HG03565 (cell line): ENCODE measurements around the gene CMTM3.
"Not testable (repeated sequence)": the region's sequence is repeated elsewhere in the genome, so short reads cannot be mapped to it uniquely, and the experiment has no call there.

Source experiments
- ATAC-seq: cut with Tn5 transposase; IDR thresholded peaks from one replicate; pipeline ENCODE4 v1.9.1; 2021; ENCODE audit warnings: mild to moderate bottlenecking, moderate library complexity; ENCODE audit not compliant: unreplicated experiment

The CMTM3 gene

GRCh38 chr16:66604376-66605176, at the start of gene CMTM3:
Gene CMTM3, plus strand, starts transcription at chr16:66604704. Its CDS starts 102 bp downstream, at chr16:66604806.
- no peak for ATAC-seq

GRCh38 chr16:66560107-66560506, 44.4 kb upstream of the CMTM3 start:
- no peak for ATAC-seq

GRCh38 chr16:66561381-66562080, 43.0 kb upstream of the CMTM3 start:
- ATAC-seq: no peak

- no peak for ATAC-seq
Observed at GRCh38 chr16:66562409-66562808, 42.1 kb upstream of the CMTM3 start.

- no peak for ATAC-seq
Observed at GRCh38 chr16:66562986-66563385, 41.5 kb upstream of the CMTM3 start.

- no peak for ATAC-seq
Observed at GRCh38 chr16:66563574-66564334, 40.8 kb upstream of the CMTM3 start.

- no peak for ATAC-seq
Observed at GRCh38 chr16:66566051-66566901, 38.2 kb upstream of the CMTM3 start, which contains the start of gene CMTM1. Gene CMTM1, plus strand, starts transcription at chr16:66566439. Its CDS starts 75 bp downstream, at chr16:66566514.

- ATAC-seq: not testable (repeated sequence)
Observed at GRCh38 chr16:66567270-66567669, 37.2 kb upstream of the CMTM3 start.

- ATAC-seq: no peak
Observed at GRCh38 chr16:66568355-66568754, 36.1 kb upstream of the CMTM3 start.

- ATAC-seq: no peak
Observed at GRCh38 chr16:66569131-66569530, 35.4 kb upstream of the CMTM3 start.

GRCh38 chr16:66569827-66570405, 34.6 kb upstream of the CMTM3 start:
- no peak for ATAC-seq

- ATAC-seq: no peak
Observed at GRCh38 chr16:66572356-66572755, 32.1 kb upstream of the CMTM3 start.

GRCh38 chr16:66574081-66574480, 30.4 kb upstream of the CMTM3 start:
- ATAC-seq: no peak

GRCh38 chr16:66574531-66574930, 30.0 kb upstream of the CMTM3 start:
- ATAC-seq: no peak

GRCh38 chr16:66575060-66575459, 29.4 kb upstream of the CMTM3 start:
- ATAC-seq: no peak

- no peak for ATAC-seq
Observed at GRCh38 chr16:66576296-66576695, 28.2 kb upstream of the CMTM3 start.

- ATAC-seq: no peak
Observed at GRCh38 chr16:66578651-66579531, 25.6 kb upstream of the CMTM3 start, which contains the start of gene CMTM2. Gene CMTM2, plus strand, starts transcription at chr16:66579463. Its CDS starts 145 bp downstream, at chr16:66579608.

GRCh38 chr16:66580605-66581209, 23.8 kb upstream of the CMTM3 start:
- no peak for ATAC-seq
